Liver (tissue), 3 donors: ENCODE data around the gene GBP1.
"Not testable (repeated sequence)": the region's sequence is repeated elsewhere in the genome, so short reads cannot be mapped to it uniquely, and the experiment has no call there.

Experiments
- RAD21 ChIP-seq, 2 donors: IDR thresholded peaks; 2 replicates each; pipeline ENCODE4 v1.6.1; 2016; ENCODE audit warnings: antibody characterized with exemption in 2 of 2, mild to moderate bottlenecking in 2 of 2
- TF ChIP-seq, protein P1 (sequence below): fragments of 150-350 bp; IDR thresholded peaks from 2 replicates; pipeline ENCODE4 v1.5.1; 2017; ENCODE audit warnings: improper control_type of control experiment, low read depth, low read length; ENCODE audit not compliant: missing input control
- TF ChIP-seq, protein P2 (sequence below): IDR thresholded peaks from 2 replicates; pipeline ENCODE4 v1.6.1; 2016; ENCODE audit warnings: antibody characterized with exemption, mild to moderate bottlenecking
- donor health status: healthy.
- donor health status: healthy.

DNA sequence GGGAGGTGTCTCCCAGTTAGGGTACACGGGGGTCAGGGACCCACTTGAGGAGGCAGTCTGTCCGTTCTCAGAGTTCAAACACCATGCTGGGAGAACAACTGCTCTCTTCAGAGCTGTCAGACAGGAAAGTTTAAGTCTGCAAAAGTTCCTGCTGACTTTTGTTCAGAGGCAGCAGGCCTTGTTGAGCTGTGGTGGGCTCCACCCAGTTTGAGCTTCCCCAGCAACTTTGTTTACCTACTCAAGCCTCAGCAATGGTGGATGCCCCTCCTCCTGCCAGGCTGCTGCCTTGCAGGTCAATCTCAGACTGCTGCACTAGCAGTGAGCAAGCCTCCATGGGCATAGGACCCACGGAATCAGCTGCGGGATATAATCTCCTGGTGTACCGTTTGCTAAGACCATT is 31.0 kb downstream of the GBP1 start:
- TF ChIP-seq, protein P1, sequence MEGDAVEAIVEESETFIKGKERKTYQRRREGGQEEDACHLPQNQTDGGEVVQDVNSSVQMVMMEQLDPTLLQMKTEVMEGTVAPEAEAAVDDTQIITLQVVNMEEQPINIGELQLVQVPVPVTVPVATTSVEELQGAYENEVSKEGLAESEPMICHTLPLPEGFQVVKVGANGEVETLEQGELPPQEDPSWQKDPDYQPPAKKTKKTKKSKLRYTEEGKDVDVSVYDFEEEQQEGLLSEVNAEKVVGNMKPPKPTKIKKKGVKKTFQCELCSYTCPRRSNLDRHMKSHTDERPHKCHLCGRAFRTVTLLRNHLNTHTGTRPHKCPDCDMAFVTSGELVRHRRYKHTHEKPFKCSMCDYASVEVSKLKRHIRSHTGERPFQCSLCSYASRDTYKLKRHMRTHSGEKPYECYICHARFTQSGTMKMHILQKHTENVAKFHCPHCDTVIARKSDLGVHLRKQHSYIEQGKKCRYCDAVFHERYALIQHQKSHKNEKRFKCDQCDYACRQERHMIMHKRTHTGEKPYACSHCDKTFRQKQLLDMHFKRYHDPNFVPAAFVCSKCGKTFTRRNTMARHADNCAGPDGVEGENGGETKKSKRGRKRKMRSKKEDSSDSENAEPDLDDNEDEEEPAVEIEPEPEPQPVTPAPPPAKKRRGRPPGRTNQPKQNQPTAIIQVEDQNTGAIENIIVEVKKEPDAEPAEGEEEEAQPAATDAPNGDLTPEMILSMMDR = not testable (repeated sequence)
- TF ChIP-seq, protein P2, sequence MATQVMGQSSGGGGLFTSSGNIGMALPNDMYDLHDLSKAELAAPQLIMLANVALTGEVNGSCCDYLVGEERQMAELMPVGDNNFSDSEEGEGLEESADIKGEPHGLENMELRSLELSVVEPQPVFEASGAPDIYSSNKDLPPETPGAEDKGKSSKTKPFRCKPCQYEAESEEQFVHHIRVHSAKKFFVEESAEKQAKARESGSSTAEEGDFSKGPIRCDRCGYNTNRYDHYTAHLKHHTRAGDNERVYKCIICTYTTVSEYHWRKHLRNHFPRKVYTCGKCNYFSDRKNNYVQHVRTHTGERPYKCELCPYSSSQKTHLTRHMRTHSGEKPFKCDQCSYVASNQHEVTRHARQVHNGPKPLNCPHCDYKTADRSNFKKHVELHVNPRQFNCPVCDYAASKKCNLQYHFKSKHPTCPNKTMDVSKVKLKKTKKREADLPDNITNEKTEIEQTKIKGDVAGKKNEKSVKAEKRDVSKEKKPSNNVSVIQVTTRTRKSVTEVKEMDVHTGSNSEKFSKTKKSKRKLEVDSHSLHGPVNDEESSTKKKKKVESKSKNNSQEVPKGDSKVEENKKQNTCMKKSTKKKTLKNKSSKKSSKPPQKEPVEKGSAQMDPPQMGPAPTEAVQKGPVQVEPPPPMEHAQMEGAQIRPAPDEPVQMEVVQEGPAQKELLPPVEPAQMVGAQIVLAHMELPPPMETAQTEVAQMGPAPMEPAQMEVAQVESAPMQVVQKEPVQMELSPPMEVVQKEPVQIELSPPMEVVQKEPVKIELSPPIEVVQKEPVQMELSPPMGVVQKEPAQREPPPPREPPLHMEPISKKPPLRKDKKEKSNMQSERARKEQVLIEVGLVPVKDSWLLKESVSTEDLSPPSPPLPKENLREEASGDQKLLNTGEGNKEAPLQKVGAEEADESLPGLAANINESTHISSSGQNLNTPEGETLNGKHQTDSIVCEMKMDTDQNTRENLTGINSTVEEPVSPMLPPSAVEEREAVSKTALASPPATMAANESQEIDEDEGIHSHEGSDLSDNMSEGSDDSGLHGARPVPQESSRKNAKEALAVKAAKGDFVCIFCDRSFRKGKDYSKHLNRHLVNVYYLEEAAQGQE = not testable (repeated sequence)
- not testable (repeated sequence) for TF ChIP-seq RAD21 (IDR thresholded peaks at IDR 0.05)
